ENCODE measurements around the gene ANXA4.
"Not testable (repeated sequence)": the region's sequence is repeated elsewhere in the genome, so short reads cannot be mapped to it uniquely, and the experiment has no call there.

ANXA4 gene

DNA sequence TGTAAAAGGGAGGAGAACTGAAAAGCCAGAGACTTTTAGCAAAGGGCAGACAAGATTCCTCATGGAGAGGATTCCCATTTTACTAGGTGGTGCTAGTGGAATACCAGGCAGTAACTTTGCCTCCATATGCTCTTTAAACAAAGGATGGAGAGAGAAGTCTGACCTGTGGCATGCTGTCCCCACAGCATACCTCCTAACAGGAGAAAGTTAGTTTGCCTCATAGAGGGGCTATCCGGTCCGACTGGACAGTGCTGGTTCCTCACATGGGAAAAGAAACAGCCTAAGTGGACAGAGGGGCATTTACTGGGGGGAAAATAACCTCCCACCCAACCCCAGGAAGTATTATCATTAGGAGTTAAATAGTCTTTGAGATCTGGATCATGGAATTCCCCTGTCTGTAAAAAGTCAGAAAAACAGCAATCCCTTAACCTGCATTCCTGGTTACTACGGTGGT lies 55.9 kb downstream of the ANXA4 start:
- no peaks in the 10 kb centered on the region for H3K27me3 ChIP-seq
- no peaks in the 10 kb centered on the region for H3K9me3 ChIP-seq
- H3K27ac ChIP-seq, result no peak overlapping the region
- peaks cover 3 to 17% of the 10 kb centered on the region in 2 experiments for H3K4me1 ChIP-seq (ENCODE audit: control insufficient read depth in 1 of 2, insufficient read depth in 1 of 2, low read depth in 1 of 2, low read length in 1 of 2)
- peaks cover 19% of the 10 kb centered on the region for H3K36me3 ChIP-seq
- TF ChIP-seq, protein P1, sequence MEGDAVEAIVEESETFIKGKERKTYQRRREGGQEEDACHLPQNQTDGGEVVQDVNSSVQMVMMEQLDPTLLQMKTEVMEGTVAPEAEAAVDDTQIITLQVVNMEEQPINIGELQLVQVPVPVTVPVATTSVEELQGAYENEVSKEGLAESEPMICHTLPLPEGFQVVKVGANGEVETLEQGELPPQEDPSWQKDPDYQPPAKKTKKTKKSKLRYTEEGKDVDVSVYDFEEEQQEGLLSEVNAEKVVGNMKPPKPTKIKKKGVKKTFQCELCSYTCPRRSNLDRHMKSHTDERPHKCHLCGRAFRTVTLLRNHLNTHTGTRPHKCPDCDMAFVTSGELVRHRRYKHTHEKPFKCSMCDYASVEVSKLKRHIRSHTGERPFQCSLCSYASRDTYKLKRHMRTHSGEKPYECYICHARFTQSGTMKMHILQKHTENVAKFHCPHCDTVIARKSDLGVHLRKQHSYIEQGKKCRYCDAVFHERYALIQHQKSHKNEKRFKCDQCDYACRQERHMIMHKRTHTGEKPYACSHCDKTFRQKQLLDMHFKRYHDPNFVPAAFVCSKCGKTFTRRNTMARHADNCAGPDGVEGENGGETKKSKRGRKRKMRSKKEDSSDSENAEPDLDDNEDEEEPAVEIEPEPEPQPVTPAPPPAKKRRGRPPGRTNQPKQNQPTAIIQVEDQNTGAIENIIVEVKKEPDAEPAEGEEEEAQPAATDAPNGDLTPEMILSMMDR (IDR thresholded peaks at IDR 0.05), result no peak
- H3K4me3 ChIP-seq (ENCODE audit: low read depth in 1 of 2, low read length in 1 of 2), result no peak overlapping the region

DNA sequence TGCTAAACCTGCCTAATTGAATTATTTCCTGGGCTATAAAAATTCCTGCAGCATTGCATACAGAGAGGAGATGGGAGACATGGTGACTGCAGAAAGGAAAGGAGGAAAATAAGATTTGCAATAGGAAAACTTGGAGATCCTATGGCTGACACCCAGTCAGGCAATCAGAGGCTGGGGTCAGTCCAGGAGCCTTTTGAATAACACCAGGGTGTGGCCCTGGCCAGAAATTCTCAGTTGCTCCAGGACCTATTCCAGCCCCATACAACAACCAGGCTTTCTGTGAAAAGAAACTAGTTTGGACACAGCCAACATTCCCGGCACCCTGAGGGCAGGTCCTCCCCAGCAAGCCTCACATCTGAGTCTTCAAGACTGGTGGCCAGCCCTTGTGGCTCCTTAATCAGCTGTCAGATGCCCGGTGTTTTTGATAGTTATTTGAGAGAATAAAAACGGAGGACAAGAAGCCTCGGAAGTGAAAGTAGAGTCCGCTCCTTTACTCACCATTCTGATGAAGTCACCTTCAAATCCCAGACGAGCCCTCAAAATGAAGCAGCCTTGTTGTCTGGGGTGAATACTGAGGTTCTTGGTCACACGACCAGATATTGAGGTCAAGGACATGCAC lies 56.5 kb downstream of the ANXA4 start:
- peaks cover 19% of the 10 kb centered on the region for H3K36me3 ChIP-seq
- peaks cover 8 to 23% of the 10 kb centered on the region in 2 experiments for H3K4me1 ChIP-seq (ENCODE audit: control insufficient read depth in 1 of 2, insufficient read depth in 1 of 2, low read depth in 1 of 2, low read length in 1 of 2)
- no peaks in the 10 kb centered on the region for H3K27me3 ChIP-seq
- H3K9me3 ChIP-seq, result no peaks in the 10 kb centered on the region
- H3K27ac ChIP-seq, result no peak overlapping the region
- TF ChIP-seq, protein P1 (IDR thresholded peaks at IDR 0.05), result no peak
- no peak overlapping the region for H3K4me3 ChIP-seq (ENCODE audit: low read depth in 1 of 2, low read length in 1 of 2)

DNA sequence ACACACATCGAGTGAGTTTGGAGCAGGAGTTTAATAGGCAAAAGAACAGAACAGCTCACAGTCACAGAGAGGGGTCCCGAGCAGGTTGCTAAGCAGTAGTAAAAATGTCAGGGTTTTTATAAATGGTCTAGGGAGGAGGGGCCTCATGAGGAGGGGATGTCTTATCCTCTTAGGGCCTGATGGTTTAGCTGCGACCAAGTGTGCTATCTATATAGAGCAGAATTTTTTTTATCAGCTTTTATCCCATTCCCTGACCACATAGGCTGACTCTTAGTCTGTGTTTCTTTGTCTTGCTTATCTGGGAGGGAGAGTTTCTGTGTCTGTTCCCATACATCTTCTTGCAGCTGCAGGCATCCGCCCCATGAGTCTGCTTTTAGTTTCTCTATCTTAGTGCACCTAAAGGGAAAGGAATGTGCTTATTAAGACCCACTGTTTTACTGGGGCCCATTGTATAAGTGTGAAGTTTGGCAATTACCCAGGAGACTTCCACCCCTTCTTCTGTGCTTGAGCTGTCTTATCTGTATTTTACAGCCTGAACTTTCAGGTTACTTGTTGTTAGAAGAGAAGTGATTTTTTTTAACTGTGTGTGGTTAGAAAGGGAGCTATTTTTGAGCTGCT lies 57.1 kb downstream of the ANXA4 start:
- peaks cover 12 to 24% of the 10 kb centered on the region in 2 experiments for H3K4me1 ChIP-seq (ENCODE audit: control insufficient read depth in 1 of 2, insufficient read depth in 1 of 2, low read depth in 1 of 2, low read length in 1 of 2)
- H3K9me3 ChIP-seq, result no peaks in the 10 kb centered on the region
- H3K4me3 ChIP-seq (ENCODE audit: low read depth in 1 of 2, low read length in 1 of 2), result no peak overlapping the region
- no peaks in the 10 kb centered on the region for H3K27me3 ChIP-seq
- no peak overlapping the region for H3K27ac ChIP-seq
- TF ChIP-seq, protein P1 (IDR thresholded peaks at IDR 0.05), result no peak
- H3K36me3 ChIP-seq, result peaks cover 19% of the 10 kb centered on the region

DNA sequence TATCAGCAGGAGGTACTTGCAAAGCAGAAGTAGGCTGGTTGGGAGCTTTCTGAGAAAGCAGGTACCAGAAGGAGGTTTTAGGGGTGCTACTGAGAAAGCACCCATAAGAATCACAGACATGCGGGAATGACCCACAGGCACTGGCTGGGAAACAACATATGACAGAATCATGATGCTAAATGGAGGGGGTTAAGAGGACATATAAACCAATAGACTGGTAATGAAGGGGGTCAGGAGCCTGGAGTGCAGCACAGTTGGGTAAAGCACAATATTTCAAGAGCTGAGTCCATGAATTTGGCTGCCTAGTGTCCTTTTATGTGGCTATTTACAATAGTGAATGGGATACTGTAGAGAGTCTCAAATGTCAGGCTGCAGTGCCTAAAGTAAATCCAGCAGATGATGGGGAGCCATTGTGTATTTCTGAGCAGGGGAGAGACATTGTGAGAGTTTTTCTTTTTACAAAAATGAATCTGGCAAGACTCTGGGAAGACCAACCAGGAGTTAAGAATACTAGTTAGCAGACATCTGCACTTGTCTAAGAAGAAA lies 59.9 kb downstream of the ANXA4 start:
- no peak overlapping the region for H3K27ac ChIP-seq
- H3K36me3 ChIP-seq, result peaks cover 10% of the 10 kb centered on the region
- peaks cover 21 to 30% of the 10 kb centered on the region in 2 experiments for H3K4me1 ChIP-seq (ENCODE audit: control insufficient read depth in 1 of 2, insufficient read depth in 1 of 2, low read depth in 1 of 2, low read length in 1 of 2)
- H3K9me3 ChIP-seq, result no peaks in the 10 kb centered on the region
- H3K27me3 ChIP-seq, result no peaks in the 10 kb centered on the region
- TF ChIP-seq, protein P1 (IDR thresholded peaks at IDR 0.05), result no peak
- H3K4me3 ChIP-seq (ENCODE audit: low read depth in 1 of 2, low read length in 1 of 2), result no peak overlapping the region

DNA sequence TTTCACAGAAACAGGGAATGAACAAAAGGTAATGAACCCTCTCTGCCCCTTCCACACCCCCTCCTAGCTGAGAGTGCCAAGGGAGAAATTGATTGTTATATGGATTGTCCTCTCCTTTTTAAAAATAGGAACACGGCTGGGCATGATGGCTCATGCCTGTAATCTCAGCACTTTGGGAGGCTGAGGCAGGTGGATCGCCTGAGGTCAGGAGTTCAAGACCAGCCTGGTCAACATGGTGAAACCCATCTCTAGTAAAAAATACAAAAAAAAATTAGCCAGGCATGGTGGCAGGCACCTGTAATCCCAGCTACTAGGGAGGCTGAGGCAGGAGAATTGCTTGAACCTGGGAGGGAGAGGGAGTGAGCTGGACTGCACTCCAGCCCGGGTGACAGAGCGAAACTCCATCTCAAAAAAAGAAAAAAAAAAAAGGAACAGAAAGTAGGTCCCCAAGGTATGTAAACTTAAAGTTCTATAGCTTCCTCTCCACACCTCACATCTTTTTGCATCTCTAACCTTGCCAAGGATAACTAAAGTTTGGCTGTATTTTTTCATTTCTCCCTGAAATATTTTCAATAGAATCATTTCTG lies 60.9 kb downstream of the ANXA4 start:
- not testable (repeated sequence) for H3K9me3 ChIP-seq
- H3K4me1 ChIP-seq (ENCODE audit: control insufficient read depth in 1 of 2, insufficient read depth in 1 of 2, low read depth in 1 of 2, low read length in 1 of 2), result peaks cover 21 to 28% of the 10 kb centered on the region in 2 experiments

DNA sequence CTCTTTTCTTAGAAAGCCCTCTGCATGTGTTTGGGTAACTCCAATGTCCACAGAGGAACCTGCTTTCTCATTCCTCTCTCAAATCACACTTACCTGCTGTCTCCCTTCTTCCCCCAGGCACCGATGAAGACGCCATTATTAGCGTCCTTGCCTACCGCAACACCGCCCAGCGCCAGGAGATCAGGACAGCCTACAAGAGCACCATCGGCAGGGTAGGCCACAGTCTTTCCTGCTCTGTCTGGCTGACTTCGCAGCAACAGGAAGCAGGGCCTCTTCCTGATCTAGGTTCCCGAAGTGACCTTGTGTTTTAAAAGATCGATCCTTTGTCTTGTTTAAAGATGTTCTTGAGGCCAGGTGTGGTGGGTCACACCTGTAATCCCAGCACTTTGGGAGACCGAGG lies 62.5 kb downstream of the ANXA4 start:
- H3K9me3 ChIP-seq, result no peaks in the 10 kb centered on the region
- peaks cover 19 to 21% of the 10 kb centered on the region in 2 experiments for H3K4me1 ChIP-seq (ENCODE audit: control insufficient read depth in 1 of 2, insufficient read depth in 1 of 2, low read depth in 1 of 2, low read length in 1 of 2)
- peaks cover 33% of the 10 kb centered on the region for H3K36me3 ChIP-seq
- TF ChIP-seq, protein P1 (IDR thresholded peaks at IDR 0.05), result no peak
- H3K4me3 ChIP-seq (ENCODE audit: low read depth in 1 of 2, low read length in 1 of 2), result peak overlapping the region in 1 of 2 experiments; percentile 5
- peak overlapping the region; percentile 73 for H3K27ac ChIP-seq
- no peaks in the 10 kb centered on the region for H3K27me3 ChIP-seq

More for the DNA sequence above, 60.9 kb downstream of the ANXA4 start:
- H3K4me3 ChIP-seq (ENCODE audit: low read depth in 1 of 2, low read length in 1 of 2); H3K27me3 ChIP-seq: not testable (repeated sequence)
- H3K27ac ChIP-seq, result peak overlapping the region; percentile 54
- H3K36me3 ChIP-seq, result peaks cover 20% of the 10 kb centered on the region
